Choroid plexus epithelial cell (primary cell): ENCODE measurements around the gene PECR.

Experiments used
- DNase-seq: peaks from one replicate; pipeline ENCODE4 v3.0.0-alpha.2; 2010; ENCODE audit warnings: low read depth
- H3K4me3 ChIP-seq: 2 replicates; pipeline ENCODE4 v1.5.1; 2011; ENCODE audit warnings: low read depth, mild to moderate bottlenecking, control low read depth, low read length, moderate library complexity
- TF ChIP-seq, protein P1 (sequence below): conservative IDR thresholded peaks from 2 replicates; pipeline ENCODE4 v1.5.1; 2011; ENCODE audit warnings: low read depth, mild to moderate bottlenecking, control low read depth, inconsistent platforms, low read length, moderate library complexity

Gene PECR

DNA sequence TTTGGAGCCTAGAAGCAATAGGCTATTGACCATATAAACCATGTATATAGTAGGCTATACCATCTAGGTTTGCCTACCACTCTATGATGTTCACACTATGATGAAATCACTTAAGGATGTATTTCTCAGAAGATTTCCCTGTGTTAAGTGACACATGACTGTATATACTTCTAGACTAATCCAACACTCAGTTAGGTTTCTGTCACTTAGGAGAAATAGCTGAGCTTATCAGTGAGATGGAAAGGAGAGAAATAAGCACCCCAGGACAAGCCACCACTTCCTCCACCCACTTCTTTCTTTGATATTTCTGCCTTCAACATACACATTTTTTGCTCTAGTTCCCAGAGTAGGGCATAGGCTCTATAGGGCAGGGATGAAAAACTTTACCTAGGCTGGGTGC, 7.8 kb downstream of the PECR start:
- DNase-seq = no peak
- no peak overlapping the region for H3K4me3 ChIP-seq
- TF ChIP-seq, protein P1, sequence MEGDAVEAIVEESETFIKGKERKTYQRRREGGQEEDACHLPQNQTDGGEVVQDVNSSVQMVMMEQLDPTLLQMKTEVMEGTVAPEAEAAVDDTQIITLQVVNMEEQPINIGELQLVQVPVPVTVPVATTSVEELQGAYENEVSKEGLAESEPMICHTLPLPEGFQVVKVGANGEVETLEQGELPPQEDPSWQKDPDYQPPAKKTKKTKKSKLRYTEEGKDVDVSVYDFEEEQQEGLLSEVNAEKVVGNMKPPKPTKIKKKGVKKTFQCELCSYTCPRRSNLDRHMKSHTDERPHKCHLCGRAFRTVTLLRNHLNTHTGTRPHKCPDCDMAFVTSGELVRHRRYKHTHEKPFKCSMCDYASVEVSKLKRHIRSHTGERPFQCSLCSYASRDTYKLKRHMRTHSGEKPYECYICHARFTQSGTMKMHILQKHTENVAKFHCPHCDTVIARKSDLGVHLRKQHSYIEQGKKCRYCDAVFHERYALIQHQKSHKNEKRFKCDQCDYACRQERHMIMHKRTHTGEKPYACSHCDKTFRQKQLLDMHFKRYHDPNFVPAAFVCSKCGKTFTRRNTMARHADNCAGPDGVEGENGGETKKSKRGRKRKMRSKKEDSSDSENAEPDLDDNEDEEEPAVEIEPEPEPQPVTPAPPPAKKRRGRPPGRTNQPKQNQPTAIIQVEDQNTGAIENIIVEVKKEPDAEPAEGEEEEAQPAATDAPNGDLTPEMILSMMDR = no peak

DNA sequence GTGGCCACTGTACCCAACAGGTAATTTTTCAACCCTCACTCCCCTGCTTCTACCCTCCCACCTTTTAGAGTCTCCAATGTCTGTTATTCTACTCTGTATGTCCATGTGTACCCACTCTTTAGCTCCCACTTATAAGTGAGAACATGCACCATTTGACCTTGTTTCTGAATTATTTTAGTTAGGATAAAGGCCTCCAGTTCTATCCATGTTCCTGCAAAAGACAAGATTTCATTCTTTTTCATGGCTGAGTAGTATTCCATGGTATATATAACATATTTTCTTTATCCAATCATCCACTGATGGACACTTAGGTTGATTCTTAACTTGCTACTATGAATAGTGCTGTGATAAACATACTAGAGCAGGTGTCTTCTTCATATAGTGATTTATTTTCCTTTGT, 9.1 kb downstream of the PECR start:
- TF ChIP-seq, protein P1 = no peak
- DNase-seq = no peak

DNA sequence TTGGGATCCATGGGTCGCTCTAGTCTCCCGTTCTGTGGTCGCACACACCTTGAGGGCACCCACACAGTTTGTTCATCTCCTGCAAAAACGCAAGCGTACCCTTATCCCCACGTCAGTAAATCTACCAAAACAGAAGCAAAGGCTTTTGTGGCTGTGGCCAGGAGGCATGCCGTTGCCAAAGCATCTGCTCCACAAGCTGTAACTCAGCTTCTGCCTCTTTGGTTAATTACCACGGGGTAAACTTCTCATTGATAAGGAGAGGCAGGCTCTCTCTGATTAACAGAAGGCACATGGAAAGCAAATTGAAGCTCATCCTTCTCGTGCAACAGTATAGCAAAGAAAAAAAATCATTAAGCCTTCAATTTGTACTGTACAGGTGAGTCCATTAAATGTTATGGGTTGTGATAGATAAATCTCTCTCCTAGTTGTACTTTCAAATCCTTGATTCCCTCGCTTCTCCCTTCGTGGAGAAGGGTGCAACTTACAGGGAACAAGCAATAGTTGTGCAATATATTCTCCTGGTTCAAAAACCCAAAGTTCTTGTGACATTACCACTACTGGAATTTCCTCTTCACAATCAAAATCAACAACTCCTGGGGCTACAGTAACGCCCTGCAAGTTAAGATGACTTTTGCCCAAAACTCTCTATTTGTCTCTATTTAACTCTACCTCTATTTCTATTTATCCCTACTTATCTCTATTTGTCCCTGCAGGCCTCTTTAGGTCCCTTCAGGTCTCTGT, 10.3 kb downstream of the PECR start:
- peak; percentile 62 for DNase-seq
- no peak overlapping the region for H3K4me3 ChIP-seq
- TF ChIP-seq, protein P1 = no peak

More for the DNA sequence above, 9.1 kb downstream of the PECR start:
- no peak overlapping the region for H3K4me3 ChIP-seq

GRCh38 chr2:216070195-216070594, 11.4 kb downstream of the PECR start:
- no peak for DNase-seq
- H3K4me3 ChIP-seq = no peak overlapping the region
- TF ChIP-seq, protein P1 = no peak

DNA sequence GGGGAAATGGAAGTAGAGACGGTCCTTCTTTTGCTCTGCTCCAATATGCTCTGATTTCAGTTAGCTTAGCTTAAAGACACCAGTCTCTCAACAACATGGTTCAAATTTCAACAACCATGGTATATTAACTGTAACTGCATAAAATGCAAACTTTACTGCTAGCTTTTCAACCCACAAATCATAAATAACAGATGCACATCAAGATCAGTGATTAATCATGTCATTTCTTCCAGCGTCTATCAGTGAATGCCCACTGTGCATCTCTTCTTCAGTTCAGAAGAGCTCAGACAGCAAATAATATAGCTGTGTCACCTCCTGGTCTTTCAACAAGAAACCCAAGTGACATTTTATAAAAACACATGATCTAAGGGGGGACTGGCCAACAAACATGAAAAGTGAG, 12.6 kb downstream of the PECR start:
- H3K4me3 ChIP-seq = no peak overlapping the region
- TF ChIP-seq, protein P1 = no peak
- no peak for DNase-seq

DNA sequence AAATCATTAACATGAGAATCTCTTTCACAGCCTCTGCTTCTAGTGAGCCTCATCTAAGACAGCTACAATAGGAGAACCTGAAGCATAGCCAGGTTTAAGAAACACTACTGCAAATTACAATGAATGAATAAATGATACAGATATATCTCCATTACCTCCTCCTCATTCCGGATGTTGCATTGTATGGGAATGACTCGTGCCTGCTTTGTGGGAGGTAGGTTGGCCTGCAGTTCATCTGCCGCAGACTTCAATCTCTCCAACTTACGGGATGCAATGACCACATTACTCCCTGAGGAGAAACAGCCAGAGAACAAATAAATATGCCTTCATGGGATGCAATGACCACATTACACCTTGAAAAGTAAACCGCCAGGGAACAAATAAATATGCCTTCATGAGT, 15.4 kb downstream of the PECR start:
- H3K4me3 ChIP-seq = no peak overlapping the region
- TF ChIP-seq, protein P1 = no peak
- peak; percentile 89 for DNase-seq

GRCh38 chr2:216064665-216065064, 16.9 kb downstream of the PECR start:
- no peak overlapping the region for H3K4me3 ChIP-seq
- DNase-seq = no peak
- TF ChIP-seq, protein P1 = no peak
